GM13977 (cell line): Measurements from ENCODE around the gene APRT.

Source experiments
- DNase-seq: peaks from one replicate; pipeline ENCODE4 v3.0.0; 2012; ENCODE audit warnings: low spot score
- in situ Hi-C: fragments of 300-500 bp; cut with MboI; formaldehyde crosslinking; loops from one replicate; pipeline ENCODE4 v1.12.0; 2022; ENCODE audit warnings: low sequenced_read_pairs, low pct_unique_long_range_greater_than_20kb, mixed read lengths, inconsistent platforms; ENCODE audit not compliant: unreplicated experiment
- TF ChIP-seq, protein P1 (sequence below): IDR thresholded peaks from 2 replicates; pipeline ENCODE4 v1.5.1; 2012; ENCODE audit warnings: mild to moderate bottlenecking, control low read depth; ENCODE audit not compliant: insufficient read depth; ENCODE audit errors: extremely low read depth, missing control alignments

The APRT gene

DNA sequence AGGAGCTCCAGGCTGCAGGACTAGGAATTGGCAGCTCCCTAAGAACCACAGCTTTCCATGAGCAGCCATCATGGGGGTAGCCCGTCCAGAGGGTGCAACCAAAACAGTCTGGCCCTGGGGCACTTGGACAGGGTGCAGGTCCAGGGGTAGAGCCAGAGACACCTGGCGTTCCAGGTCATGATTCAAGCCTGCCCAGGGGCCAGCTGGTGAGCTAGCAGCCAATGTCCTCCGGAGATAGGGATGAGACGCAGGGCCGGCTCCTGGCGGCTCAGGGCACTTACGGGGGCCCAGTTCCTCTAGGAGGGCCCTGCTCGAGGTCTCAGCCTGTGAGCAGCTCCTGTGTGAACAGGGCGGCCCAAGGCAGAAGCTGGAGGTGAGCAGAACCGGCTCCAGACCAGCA, 48.8 kb downstream of the APRT start:
- no peak for DNase-seq
- TF ChIP-seq, protein P1, sequence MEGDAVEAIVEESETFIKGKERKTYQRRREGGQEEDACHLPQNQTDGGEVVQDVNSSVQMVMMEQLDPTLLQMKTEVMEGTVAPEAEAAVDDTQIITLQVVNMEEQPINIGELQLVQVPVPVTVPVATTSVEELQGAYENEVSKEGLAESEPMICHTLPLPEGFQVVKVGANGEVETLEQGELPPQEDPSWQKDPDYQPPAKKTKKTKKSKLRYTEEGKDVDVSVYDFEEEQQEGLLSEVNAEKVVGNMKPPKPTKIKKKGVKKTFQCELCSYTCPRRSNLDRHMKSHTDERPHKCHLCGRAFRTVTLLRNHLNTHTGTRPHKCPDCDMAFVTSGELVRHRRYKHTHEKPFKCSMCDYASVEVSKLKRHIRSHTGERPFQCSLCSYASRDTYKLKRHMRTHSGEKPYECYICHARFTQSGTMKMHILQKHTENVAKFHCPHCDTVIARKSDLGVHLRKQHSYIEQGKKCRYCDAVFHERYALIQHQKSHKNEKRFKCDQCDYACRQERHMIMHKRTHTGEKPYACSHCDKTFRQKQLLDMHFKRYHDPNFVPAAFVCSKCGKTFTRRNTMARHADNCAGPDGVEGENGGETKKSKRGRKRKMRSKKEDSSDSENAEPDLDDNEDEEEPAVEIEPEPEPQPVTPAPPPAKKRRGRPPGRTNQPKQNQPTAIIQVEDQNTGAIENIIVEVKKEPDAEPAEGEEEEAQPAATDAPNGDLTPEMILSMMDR: no peak
- in situ Hi-C loops: no loop called here

DNA sequence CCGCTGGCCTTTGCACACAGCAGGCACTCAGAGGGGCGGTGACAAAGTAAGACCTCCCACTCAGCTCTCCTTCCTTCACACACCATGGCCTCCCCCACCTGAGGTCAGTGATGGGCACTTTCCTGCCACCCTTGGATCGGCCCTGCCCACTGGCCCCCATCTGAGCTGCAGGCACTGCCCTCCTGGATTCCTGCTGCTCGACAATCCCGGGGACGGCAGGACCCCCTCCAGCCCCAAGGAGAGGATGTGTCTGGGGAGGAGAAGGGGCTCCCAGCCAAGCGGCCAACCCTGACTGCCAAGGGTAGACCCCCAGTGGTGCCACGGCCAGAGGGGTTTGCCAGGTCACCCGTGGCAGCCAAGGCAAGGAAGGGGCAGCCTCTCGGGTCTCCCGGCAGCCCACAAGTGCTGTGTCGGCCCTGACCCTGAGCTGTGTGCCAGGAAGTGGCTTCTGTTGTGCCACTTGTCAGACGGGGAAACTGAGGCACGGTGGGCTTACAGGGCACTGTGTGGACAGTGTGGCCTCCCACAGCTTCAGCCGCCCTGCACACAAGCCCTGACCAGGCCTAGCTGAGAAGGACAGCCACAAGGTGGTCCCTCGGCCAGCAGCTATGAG, 49.4 kb downstream of the APRT start:
- TF ChIP-seq, protein P1: no peak
- no peak for DNase-seq
- in situ Hi-C loops: no loop called here

DNA sequence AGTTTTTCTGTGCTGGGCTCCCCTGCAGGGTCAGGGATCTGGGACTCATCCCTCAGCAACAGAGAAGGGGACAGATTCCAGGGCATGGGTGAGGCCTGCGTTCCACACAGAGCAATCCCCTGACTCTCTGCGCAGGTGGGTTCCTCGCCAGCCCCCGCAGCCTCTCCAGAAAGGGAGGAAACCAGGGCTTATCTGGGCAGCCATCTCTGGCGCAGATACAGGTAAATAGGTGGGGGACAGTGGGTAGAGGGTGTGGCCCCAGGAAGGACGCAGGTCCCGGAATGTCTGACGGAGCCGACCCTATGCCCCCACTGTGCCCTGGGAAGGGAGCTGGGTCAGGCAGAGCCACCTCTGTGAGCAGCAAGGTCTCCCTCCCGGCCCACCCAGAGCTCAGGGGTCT, 49.9 kb downstream of the APRT start:
- in situ Hi-C loops: no loop called here
- no peak for DNase-seq

DNA sequence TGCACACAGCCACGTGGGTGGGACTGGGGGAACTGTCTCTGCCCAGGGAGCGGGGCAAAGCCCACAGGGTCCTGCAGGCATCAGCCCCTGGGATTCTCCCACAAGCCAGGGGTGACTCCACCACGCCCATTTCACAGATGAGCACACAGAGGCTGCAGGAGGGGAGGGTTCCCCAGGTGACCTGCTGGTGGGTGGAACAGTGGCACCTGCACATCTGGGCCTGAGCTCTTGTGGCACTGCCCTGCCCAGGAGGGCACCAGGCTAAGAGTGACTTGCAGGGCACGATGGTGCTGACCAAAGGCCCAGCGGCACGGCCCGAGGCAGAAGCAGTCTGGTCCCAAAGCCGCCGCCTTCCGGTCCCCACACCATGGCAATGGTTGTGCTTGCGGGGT, 50.6 kb downstream of the APRT start:
- DNase-seq: no peak
- TF ChIP-seq, protein P1: no peak
- in situ Hi-C loops: no loop called here

More for the DNA sequence above, 49.9 kb downstream of the APRT start:
- TF ChIP-seq, protein P1: no peak

DNA sequence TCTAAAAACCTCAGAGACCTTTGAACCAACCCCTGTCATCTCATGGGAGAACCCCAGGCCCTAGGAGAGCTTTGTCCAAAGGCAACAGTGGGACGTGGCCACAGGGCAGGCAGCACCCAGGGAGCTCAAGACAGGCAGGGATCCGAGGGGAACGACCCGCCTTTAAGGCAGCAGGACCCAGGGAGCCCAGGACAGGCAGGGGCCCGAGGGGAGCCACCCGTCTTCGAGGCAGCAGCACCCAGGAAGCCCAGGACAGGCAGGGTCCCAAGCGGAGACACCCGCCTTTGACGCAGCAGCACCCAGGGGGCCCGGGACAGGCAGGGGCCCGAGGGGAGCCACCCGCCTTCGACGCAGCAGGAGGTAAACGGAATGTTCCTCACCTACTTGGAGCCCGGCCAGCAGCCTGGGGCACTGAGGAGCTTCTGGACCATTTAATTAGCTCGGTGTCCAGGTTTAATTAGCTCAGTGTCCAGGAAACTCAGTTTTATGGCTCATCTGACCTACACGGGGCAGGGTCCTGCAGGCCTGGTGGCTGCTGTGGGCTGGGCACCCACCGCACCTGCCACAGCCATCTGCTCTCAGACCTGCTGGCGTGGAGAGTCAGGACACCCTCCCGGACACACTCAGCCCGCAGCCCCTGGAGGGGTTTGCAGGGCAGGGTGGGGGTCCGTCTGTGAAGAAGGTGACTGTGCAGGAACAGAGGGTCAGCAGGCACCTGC, 51.1 kb downstream of the APRT start:
- in situ Hi-C loops: no loop called here
- TF ChIP-seq, protein P1: no peak
- DNase-seq: no peak

DNA sequence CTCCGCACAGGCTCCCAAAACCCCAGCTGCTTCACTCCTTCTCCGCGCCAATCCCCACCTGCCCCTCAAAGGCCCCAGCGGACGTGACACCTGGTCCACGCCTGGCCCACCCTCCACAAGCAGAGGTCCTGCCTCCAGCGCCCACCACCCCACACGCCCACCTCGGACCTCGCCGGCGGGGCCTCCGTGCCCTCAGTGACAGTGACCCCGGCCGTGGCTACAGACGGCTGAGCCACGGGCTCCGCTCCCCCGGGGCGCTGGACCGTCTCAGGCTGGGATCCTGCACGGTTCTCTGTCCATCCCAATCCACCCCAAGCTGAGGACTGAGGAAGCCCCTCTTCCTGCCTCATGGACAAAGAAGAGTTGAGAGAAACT, 51.8 kb downstream of the APRT start:
- in situ Hi-C loops: no loop called here
- TF ChIP-seq, protein P1: no peak
- no peak for DNase-seq
